Measurements from ENCODE around the gene EPS15.
A peak's percentile ranks its signal among the peaks of the same experiment; 100 is the strongest.
"Not testable (repeated sequence)": the region's sequence is repeated elsewhere in the genome, so short reads cannot be mapped to it uniquely, and the experiment has no call there.

EPS15 gene

DNA sequence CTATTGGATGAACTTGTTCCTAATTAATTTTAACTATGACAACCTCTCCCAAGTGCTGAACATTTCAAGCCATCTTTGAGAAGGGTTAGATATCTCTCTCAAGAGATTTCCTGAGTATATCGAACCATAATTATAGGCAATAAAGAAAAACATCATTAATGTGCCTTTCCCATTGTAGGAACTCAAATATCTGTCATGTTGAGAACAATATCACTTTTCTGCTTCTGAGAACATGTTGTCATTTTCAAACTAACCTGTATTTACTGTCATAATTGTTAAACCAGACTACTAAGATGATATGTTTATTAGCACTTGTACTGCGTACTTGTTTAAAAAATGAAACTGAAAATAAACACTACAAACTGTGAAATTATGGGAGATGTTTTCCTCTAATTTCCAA is 4.3 kb downstream of the EPS15 start:
- DNase-seq (ENCODE audit: low read depth): no peak

DNA sequence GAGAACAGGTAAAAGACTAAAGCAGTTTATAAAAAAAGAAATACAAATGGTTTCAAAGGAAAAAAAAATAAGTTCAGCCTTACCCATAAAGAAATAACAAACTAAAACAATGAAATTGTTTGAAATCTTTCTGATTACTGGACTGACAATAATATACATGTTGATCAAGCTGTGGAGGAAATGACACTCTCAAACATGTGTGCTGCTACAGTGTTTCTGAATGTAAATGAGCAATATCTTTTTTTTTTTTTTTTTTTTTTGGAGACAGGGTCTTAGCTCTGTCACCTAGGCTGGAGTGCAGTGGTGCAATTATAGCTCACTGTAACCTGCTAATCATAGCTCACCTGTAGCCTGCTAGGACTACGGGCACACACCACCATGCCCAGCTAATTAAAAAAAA is 6.5 kb downstream of the EPS15 start:
- no peak for DNase-seq (ENCODE audit: low read depth)

DNA sequence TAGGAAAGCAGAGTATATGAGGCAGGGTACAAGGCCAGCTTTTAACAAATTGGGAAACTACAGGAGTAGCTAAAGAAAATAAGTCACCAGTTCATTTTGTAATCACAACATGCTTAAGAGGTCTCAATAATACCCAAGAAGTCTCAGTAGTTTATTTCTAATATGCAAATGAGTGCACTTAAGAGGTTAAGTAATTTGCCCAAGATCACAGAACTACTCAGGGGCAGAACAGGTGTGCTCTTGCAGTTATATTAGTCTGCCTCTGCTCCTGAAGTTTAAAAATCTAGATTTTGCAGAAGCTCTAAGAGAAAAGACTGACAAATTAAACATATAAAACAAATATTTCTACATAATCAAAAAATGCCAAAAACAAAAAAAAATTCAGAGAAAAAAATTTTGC is 6.9 kb downstream of the EPS15 start:
- no peak for DNase-seq (ENCODE audit: low read depth)

DNA sequence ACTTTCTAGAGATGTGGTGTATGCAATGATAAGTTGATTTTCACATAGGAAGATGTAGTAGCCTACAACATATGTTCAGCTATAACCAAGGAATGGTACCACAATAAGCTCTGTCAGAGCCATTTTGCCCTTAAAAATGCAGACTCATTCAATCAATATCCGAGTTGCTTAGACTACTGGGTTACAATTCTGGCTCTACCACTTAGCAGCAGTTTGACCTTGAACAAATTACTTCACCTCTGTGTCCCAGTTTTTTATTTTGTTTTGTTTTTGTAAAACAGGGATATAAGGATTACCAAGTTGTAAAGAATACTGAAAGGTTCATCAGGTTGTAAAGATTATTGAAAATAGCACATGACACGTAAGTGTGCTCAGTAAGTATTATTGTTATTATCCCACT is 9.3 kb downstream of the EPS15 start:
- no peak for DNase-seq (ENCODE audit: low read depth)

DNA sequence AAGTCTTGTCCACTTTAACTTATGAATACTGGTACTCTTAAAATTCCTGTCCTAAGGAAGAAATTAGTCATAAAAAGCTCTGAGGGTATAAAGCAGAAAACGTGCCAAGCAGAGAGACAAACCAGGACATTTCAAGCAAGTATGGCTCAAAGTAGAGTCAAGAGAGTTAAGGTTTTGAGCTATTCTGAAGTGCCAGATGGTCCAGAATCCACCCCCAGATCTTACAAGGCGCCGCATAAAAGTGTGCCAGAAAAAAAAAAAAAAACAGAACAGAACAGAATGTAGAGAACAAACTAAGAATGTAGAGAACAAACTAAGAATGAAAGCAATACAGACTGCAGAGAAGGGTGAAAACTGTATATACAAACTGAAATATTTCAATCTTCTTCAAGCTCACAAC is 12.5 kb downstream of the EPS15 start:
- peak; percentile 90 for DNase-seq (ENCODE audit: low read depth)

DNA sequence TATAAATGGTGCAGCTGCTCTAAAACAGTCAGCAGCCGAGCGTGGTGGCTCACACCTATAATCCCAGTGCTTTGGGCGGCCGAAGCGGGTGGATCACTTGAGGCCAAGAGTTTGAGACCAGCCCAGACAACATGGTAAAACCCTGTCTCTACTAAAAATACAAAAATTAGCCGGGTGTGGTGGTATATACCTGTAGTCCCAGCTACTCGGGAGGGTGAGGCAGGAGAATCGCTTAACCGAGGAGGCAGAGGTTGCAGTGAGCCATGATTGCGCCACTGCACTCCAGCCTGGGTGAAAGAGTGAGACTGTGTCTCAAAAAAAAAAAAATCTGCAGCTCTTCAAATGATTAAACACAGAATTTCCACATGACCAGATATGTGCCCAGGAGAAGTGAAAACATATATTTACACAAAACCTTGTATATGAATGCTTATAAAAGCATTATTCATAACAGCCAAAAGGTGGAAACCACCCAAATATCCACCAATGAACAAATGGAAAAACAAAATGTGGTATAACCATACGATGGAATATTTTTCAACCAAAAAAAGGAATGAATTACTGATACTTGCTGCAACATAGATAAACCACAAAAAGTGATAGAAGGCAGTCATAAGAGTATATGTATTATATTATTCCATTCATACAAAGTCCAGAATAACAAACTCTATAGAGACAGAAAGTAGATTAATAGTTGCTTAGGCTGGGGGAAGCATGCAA is 14.1 kb downstream of the EPS15 start:
- no peak for DNase-seq (ENCODE audit: low read depth)

DNA sequence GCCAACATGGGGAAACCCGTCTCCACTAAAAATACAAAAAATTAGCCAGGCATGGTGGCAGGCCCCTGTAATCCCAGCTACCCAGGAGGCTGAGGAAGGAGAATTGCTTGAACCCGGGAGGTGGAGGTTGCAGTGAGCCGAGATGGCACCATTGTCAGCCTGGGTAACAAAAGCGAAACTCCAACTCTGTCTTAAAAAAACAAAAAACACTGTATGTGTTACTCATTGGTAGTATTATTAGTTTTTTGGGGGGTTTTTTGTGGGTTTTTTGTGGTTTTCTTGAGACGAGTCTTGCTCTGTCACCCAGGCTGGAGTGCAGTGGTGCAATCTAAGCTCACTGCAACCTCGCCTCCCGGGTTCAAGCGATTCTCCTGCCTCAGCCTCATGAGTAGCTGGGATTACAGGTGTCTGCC is 17.8 kb downstream of the EPS15 start:
- not testable (repeated sequence) for DNase-seq (ENCODE audit: low read depth)

DNA sequence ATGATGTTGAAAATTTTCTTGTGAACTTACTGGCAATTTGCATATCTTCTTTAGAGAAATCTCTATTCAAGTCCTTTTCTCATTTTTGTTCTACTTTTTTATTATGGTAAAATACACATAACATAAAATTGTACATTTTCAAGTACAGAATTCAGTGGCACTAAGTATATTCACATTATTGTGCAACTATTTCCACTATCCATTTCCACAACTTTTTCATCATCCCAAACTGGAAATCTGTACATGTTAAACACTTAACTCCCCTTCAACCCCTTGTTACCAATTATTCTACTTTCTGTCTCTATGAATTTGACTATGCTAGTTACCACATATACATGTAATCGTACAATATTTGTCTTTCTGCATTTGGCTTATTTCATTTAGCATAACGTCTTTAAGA is 19.4 kb downstream of the EPS15 start:
- no peak for DNase-seq (ENCODE audit: low read depth)

DNA sequence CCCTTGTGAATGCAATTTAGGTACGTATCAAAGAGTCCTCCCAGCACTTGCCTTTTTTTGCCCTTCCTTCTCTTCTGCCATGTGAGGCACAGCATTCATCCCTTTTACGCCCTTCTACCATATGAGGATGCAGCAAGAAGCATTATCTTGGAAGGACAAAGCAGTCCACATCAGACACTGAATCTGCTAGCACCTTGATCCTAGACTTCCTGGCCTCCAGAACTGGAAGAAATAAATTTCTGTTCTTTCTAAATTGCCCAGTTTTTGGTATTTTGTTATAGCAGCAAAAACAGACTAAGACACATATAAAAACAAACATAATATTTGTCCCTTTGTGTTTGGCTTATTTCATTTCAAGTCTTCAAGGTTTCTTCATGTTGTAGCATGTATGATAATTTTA is 20.1 kb downstream of the EPS15 start:
- no peak for DNase-seq (ENCODE audit: low read depth)

DNA sequence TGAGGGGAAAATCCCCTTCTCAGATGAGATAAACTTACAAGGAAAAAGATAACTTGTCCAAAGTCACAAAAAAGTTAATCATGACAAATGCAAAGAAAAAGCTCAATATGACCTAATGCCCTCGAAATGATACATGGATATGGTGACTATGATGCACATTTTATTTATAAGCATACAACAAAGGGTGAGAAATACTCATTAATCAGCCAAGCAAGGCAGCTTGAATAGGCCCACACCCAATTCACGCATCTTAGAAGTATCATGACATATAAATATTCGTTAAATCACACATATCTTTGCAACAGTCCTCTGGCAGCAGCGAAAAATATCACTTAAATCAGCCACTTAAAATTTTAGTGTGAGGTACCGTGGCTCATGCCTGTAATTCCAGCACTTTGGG is 21.7 kb downstream of the EPS15 start:
- no peak for DNase-seq (ENCODE audit: low read depth)

DNA sequence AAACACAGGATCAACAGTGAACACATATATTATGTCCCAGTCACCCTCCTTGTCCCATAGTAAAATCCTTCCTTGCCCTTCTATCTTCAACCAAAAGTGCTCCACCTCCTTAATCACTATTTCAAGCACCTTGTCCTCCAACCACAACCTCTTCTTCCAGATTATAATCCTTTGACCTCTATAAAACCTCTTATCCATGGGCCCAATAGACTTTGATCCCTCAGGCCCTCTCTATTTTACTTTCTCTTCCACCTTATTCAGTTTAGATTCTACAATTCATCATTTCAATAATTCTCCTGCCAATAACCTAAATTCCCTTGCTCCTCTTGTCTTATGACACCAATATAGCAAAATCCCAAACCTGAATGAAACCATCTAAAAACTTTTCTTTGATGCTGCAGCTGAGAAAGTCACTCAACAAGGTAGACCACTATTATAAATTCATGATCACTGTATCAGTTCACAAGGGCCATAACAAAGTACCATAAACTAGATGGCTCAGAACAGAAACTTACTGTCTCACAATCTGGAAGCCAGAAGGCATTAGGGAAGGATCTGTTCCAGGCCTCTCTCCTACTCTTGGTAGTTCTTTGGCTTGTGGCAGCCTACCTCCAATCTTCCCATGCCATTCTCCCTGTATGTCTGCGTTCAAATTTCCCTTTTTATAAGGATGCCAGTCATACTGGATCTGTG is 24.8 kb downstream of the EPS15 start:
- peak; percentile 13 for DNase-seq (ENCODE audit: low read depth)

DNA sequence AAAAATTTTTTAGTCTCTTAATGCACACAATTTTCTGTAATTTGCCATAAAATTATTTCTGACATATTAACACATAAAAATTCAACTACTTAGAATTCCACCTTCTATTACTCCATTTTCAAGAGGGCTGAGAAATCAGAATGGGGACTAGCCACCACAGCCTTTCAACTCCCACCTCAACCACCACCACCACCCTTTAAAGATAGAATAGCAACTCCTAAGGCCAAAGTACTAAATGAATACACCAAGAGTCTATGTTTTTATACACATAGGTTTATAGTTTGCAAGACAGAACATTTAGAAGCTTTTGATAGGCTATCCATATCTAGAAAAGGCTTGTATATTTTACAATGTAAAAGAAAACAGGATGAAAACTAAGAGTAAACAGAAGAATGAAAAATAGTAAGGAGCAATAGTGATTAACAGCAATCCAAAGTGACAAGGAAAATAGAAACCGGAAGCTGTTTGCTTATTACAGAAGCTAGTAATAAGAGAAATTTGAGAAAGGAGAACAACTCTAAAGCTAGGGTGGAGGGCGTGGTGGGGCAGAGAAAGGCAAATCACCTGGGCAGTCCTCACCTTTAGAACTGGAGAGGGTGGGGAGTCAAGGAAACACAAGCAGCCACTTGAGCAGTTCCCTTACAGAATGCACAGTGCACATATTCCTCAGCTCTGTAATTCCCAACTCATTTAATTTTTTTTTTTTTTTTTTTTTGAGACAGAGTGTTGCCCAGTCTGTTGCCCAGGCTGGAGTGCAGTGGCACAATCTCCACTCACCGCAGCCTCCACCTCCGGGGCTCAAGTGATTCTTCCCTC is 27.7 kb downstream of the EPS15 start:
- DNase-seq (ENCODE audit: low read depth): no peak

DNA sequence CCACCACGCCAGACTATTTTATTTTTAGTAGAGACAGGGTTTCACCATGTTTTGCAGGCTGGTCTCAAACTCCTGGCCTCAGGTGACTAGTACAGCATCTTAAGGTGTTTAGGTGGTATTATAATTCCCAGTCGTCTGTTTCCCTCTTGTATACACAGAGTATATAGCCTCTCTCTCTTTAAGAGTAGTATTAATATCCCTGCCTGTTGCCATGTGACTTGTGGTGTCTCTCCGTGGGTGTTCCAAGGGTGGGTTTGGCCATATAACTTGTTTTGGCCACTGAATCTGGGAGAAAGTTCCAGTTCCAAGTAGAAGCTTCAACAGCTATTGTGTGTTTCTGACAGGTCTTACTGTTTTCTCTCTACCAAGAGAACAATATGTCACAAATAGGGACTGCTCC is 29.6 kb downstream of the EPS15 start:
- no peak for DNase-seq (ENCODE audit: low read depth)

DNA sequence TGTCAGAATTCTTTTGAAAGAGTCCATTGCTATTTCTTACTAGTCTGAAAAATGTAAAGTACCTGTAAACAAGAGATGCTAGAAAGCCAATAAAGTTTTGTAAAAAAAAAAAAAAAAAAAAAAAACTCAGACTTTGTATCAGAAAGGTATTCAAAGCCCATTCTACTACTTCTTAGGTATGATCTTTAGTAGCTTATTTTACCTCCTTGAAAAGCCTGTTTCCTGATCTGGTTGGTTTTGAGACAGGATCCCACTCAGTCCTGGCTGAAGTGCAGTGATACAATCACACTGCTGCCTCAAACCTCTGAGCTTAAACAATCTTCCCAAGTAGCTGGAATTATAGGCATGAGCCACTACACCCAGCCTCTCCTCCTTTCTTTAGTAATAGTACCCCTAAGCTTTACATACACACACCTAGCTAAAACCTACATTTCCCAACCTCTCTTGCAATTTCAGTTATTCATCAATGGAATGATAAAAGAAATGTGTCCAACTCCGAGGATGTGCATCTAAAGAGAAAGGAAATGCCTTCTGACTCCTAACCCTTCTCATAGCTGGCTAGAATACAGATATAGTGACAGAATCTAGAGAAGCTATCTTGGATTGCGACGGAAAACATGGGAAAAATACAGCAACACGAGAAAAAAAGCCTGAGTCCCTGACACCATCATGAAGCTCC is 30.6 kb downstream of the EPS15 start:
- peak; percentile 14 for DNase-seq (ENCODE audit: low read depth)

DNA sequence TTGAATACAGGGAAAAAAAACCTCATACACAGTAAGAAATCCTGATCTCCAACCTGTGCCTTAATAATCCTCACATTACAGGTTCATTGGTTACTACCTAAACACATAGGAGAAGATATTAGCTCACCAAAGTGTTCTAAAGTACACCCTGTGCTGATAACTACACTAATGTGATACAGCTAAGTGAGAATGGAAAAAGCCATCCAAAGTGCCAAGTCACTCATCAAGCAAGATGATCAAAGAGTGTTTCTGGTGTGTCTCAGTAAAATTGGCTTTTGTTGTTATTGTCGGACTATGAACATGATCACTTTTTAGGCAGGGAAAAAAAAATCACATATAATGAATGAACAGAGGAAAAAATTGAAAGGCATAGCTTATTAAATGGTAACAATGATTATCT is 31.4 kb downstream of the EPS15 start:
- DNase-seq (ENCODE audit: low read depth): no peak

DNA sequence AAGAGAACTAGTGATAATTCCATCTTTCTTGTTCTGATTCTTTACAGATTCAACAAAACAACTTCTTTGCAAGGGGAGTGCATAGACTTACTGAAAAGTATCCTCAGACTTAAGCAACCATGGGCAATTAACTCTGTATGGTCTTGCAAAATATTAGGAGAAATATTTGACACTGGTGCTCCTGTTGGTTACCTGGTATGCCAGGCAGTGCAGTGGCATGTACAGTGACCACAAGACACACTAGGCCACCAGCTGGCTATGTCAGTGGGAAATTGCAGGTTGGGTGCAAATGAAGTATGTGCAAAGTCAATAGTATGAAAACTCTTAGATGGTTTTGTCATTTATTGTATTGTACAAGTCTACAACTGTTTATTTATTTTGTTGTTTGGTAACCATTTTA is 34.5 kb downstream of the EPS15 start:
- peak; percentile 52 for DNase-seq (ENCODE audit: low read depth)

DNA sequence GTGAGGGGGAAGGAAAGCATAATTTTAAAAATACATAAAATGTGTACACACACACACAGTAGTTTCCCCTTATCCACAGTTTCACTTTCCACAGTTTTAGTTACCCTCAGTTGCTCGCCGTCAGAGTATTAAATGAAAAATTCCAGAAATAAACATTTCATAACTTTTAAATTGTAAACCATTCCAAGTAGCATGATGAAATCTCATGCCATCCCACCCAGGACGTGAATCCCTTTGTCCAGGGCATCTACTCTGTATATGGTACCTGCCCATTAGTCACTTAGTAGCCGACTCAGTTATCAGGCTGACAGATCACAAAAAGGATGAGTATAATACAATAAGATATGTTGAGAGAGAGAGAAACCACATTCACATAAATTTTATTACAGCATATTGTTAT is 36.2 kb downstream of the EPS15 start:
- DNase-seq (ENCODE audit: low read depth): peak; percentile 25

DNA sequence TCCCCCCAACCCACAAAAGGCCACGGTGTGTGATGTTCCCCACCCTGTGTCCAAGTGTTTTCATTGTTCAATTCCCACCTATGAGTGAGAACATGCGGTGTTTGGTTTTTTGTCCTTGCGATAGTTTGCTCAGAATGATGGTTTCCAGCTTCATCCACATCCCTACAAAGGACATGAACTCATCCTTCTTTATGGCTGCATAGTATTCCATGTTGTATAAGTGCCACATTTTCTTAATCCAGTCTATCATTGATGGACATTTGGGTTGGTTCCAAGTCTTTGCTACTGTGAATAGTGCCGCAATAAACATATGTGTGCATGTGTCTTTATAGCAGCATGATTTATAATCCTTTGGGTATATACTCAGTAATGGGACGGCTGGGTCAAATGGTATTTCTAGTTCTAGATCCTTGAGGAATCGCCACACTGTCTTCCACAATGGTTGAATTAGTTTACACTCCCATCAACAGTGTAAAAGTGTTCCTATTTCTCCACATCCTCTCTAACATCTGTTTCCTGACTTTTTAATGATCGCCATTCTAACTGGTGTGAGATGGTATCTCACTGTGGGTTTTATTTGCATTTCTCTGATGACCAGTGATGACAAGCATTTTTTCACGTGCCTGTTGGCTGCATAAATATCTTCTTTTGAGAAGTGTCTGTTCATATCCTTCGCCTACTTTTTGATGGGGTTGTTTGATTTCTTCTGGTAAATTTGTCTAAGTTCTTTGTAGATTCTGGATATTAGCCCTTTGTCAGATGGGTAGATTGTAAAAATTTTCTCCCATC is 44.0 kb downstream of the EPS15 start:
- DNase-seq (ENCODE audit: low read depth): peak; percentile 33

DNA sequence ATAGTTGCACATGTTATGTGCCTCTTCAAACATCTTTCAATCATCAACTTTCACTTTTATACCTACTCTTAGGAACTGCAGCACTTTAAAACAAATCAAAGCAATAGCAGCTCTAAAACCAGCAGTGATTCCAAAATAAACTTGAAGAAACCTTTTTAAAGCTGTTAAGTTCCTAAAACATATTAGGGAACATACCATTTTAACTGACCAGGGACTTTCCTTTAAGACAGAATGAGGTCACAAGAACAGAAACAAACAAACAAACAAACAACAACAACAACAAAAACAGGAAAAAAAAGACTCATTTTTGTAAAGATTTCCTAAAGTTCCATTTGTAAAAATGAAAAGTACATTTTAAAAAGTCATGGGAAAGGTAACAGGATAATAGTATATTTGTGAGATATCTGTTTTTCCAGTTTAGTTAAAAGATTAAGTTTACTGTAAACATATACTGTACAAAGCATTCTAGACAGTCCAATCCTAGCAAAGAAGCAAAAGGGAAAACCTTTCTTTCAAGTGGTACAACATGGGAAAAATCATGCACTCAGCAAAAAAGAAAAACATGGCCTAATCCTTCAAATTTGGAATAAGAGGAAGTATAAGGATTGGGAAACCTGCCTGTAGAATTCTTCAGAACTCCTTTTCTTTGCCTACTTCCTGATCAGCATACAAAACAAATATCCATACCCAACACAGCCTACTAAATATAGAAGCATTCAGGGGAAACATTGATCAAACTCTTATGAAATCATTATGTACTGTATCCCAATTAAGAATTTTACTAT is 45.5 kb downstream of the EPS15 start:
- DNase-seq (ENCODE audit: low read depth): no peak

DNA sequence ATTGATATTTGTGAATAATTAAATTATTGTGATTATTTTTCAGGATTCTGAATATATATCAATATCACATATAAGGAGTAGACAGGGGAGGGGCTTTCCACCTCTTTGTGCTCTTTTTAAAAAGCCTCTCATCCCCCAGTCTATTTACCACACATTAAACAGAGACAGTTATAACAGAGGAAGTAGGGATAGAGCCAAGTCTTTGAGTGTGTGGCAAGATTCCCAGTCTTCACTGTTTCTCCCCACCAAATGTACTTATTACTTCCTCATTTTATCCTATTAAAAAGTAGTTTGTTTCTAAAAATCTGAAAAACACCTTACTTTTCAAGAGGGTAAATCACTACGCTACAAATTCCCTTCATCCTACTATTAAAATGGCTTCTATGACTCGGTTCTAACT is 46.7 kb downstream of the EPS15 start:
- DNase-seq (ENCODE audit: low read depth): peak; percentile 24

DNA sequence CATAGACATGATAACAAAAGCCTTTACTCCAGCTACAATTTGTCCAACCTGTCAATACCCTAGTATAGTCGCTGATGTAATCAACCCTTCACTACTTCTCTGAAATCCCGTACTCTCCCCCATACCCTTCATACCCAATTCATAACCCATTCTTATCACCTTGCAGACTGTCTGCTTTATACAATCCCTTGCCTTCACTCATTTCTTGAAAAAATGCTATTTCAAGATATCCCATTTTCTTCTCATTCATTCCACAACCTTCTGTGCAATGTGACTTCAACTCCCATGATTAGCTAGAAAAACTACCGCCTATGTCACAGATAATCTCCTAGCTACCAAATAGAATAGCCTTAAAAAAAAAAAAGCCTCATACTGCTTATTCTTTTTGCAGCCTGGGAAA is 49.5 kb downstream of the EPS15 start:
- no peak for DNase-seq (ENCODE audit: low read depth)

Measured in EH (cell line).